Transverse colon (tissue), 4 donors: ENCODE results near the gene NAA16. TPM values are rescaled to one million over a fixed set of nuclear protein-coding genes. Genes with fewer than 3 reads are reported as not detected.

Source experiments
- DNase-seq: peaks from one replicate; pipeline ENCODE4 v3.0.0-alpha.2; 2019
- H3K27ac ChIP-seq, 4 donors: fragments of 200-600 bp; sonication (generic); 2 replicates each; pipeline ENCODE4 v1.5.1; 2016 to 2018; ENCODE audit warnings: inconsistent platforms in 4 of 4
- H3K27me3 ChIP-seq: fragments of 200-600 bp; sonication (generic); 2 replicates; pipeline ENCODE4 v1.5.1; 2017; ENCODE audit warnings: inconsistent platforms
- H3K36me3 ChIP-seq, 4 donors: fragments of 200-600 bp; sonication (generic); 2 replicates each; pipeline ENCODE4 v1.5.1; 2017 to 2019; ENCODE audit warnings: inconsistent platforms in 4 of 4
- H3K4me1 ChIP-seq, 4 donors: fragments of 200-600 bp; sonication (generic); 2 replicates each; pipeline ENCODE4 v1.5.1; 2017 to 2020; ENCODE audit warnings: inconsistent platforms in 4 of 4
- H3K4me3 ChIP-seq, 4 donors: fragments of 200-600 bp; sonication (generic); 1 replicate in 1 of 4; 2 replicates in 3 of 4; pipeline versions ENCODE4 v1.5.1 to v1.6.1; 2017 to 2019; ENCODE audit warnings: inconsistent platforms in 4 of 4
- H3K9me3 ChIP-seq, 2 donors: fragments of 200-600 bp; sonication (generic); 2 replicates each; pipeline ENCODE4 v1.5.1; 2017 to 2019; ENCODE audit warnings: inconsistent platforms in 2 of 2
- CTCF ChIP-seq, 5 experiments: fragments of 200-600 bp in 3 of 5; fragments of 450-650 bp in 2 of 5; sonication (generic) in 3 of 5; IDR thresholded peaks; 1 replicate in 2 of 5; 2 replicates in 3 of 5; pipeline ENCODE4 v1.5.1; 2016 to 2017; ENCODE audit warnings: antibody characterized with exemption in 5 of 5, inconsistent platforms in 3 of 5, mild to moderate bottlenecking in 2 of 5, moderate library complexity in 1 of 5
- EP300 ChIP-seq: sonication (generic); formaldehyde crosslinking; IDR thresholded peaks from one replicate; pipeline ENCODE4 v1.6.1; 2017; ENCODE audit warnings: antibody characterized with exemption, low read depth
- POLR2A ChIP-seq: fragments of 450-650 bp; IDR thresholded peaks from one replicate; pipeline ENCODE4 v1.6.1; 2016; ENCODE audit warnings: antibody characterized with exemption, mild to moderate bottlenecking, moderate library complexity
- POLR2AphosphoS5 ChIP-seq, 3 donors: sonication (generic); formaldehyde crosslinking; IDR thresholded peaks; one replicate each; pipeline ENCODE4 v1.6.1; 2016; ENCODE audit warnings: antibody characterized with exemption in 3 of 3
- WGBS, 2 donors: methylation state at CpG; one replicate each; pipeline ENCODE4 v1.1.5; 2018; ENCODE audit warnings: low coverage in 1 of 2; 5-methylcytosine and 5-hydroxymethylcytosine counted together
- in situ Hi-C, 4 donors: fragments of 200-750 bp; cut with MboI; loops; one replicate each; pipeline versions ENCODE4 v1.15.0 to v1.15.1; 2017; ENCODE audit warnings: low sequenced_read_pairs in 3 of 4, low pct_ligation_motif_present in 1 of 4, low pct_unique_long_range_greater_than_20kb in 1 of 4
- intact Hi-C: fragments of 100-400 bp; cut with DNase I; formaldehyde crosslinking; loops from one replicate; pipeline ENCODE4 v1.15.1; 2023; ENCODE audit warnings: low total_unique reads
- total RNA-seq, 4 donors: library from RNA; depleted of rRNA; stranded (reverse); fragments of >200 nt; gene quantifications; one replicate each; pipeline ENCODE4 v1.1.0, GENCODE V29; 2016

The NAA16 gene
- total RNA-seq, 4 donors from 2014 or later, result 9.1 to 38.6 (median 19.6) TPM

- 68 to 83% methylated on average over 3 to 15 of the region's 15 CpGs for WGBS, 2 donors
- Histone ChIP-seq H3K27ac (no peak overlapping the region), H3K4me1 (peaks cover 0 to 4% (median 2%) of the 10 kb centered on the region in 4 donors), H3K36me3 (no peaks in the 10 kb centered on the region), H3K9me3 (no peaks in the 10 kb centered on the region), H3K27me3 (no peaks in the 10 kb centered on the region), H3K4me3 (no peak overlapping the region)
- in situ Hi-C loops, result no loop called here
- DNase-seq, result no peak
- TF ChIP-seq POLR2A (no peak), POLR2AphosphoS5 (IDR thresholded peaks at IDR 0.05) (no peak)
- intact Hi-C loops, result no loop called here
These were observed 4.6 kb upstream of the NAA16 start for GRCh38 chr13:41306271-41307145.

GRCh38 chr13:41307884-41308640 lies 3.0 kb upstream of the NAA16 start:
- H3K36me3 ChIP-seq, result no peaks in the 10 kb centered on the region
- no peak for DNase-seq
- no peak overlapping the region for H3K4me3 ChIP-seq
- H3K27me3 ChIP-seq, result no peaks in the 10 kb centered on the region
- no peaks in the 10 kb centered on the region for H3K9me3 ChIP-seq
- H3K27ac ChIP-seq, result no peak overlapping the region
- in situ Hi-C loops (no loop called here), intact Hi-C loops (no loop called here)
- WGBS, 2 donors, result 90 to 95% methylated on average over 7 to 11 of the region's 11 CpGs
- TF ChIP-seq POLR2AphosphoS5 (IDR thresholded peaks at IDR 0.05) (no peak), EP300 (no peak), POLR2A (no peak), CTCF (IDR thresholded peaks at IDR 0.05) (no peak)
- peaks cover 0 to 12% (median 5%) of the 10 kb centered on the region in 4 donors for H3K4me1 ChIP-seq

GRCh38 chr13:41311406-41312175 lies 524 bp downstream of the NAA16 start:
- WGBS, 2 donors, result 1% methylated on average over 34 of the region's 73 CpGs; no CpG with 5 or more reads in 1 of the 2 donors
- TF ChIP-seq EP300 (no peak), POLR2A (no peak), CTCF (IDR thresholded peaks at IDR 0.05) (peak in 2 of 5 experiments; percentile 27 to 41), POLR2AphosphoS5 (IDR thresholded peaks at IDR 0.05) (peak in 1 of 3 donors; percentile 6)
- peak overlapping the region; percentile 40 to 92 (median 85) for H3K4me3 ChIP-seq
- intact Hi-C loops (no loop called here), in situ Hi-C loops (no loop called here)
- peaks cover 0 to 33% (median 11%) of the 10 kb centered on the region in 4 donors for H3K4me1 ChIP-seq
- H3K36me3 ChIP-seq, result no peaks in the 10 kb centered on the region
- H3K27me3 ChIP-seq, result no peaks in the 10 kb centered on the region
- DNase-seq, result peak; percentile 53
- peak overlapping the region; percentile 92 to 97 (median 94) for H3K27ac ChIP-seq
- H3K9me3 ChIP-seq, result no peaks in the 10 kb centered on the region

GRCh38 chr13:41312176-41312500 lies 1.1 kb downstream of the NAA16 start:
- Histone ChIP-seq H3K4me1 (peaks cover 0 to 33% (median 11%) of the 10 kb centered on the region in 4 donors), H3K27me3 (no peaks in the 10 kb centered on the region), H3K4me3 (peak overlapping the region; percentile 40 to 92 (median 85)), H3K27ac (peak overlapping the region; percentile 92 to 97 (median 94)), H3K36me3 (no peaks in the 10 kb centered on the region), H3K9me3 (no peaks in the 10 kb centered on the region)
- intact Hi-C loops (no loop called here), in situ Hi-C loops (no loop called here)
- 1 to 3% methylated on average over 8 to 11 of the region's 11 CpGs for WGBS, 2 donors
- DNase-seq, result peak; percentile 47
- TF ChIP-seq CTCF (IDR thresholded peaks at IDR 0.05), result no peak
- TF ChIP-seq POLR2A, result no peak
- no peak for TF ChIP-seq POLR2AphosphoS5 (IDR thresholded peaks at IDR 0.05)
- TF ChIP-seq EP300, result no peak
